Measurements from ENCODE around the gene MAPT.
"Not testable (repeated sequence)": the region's sequence is repeated elsewhere in the genome, so short reads cannot be mapped to it uniquely, and the experiment has no call there.

DNA sequence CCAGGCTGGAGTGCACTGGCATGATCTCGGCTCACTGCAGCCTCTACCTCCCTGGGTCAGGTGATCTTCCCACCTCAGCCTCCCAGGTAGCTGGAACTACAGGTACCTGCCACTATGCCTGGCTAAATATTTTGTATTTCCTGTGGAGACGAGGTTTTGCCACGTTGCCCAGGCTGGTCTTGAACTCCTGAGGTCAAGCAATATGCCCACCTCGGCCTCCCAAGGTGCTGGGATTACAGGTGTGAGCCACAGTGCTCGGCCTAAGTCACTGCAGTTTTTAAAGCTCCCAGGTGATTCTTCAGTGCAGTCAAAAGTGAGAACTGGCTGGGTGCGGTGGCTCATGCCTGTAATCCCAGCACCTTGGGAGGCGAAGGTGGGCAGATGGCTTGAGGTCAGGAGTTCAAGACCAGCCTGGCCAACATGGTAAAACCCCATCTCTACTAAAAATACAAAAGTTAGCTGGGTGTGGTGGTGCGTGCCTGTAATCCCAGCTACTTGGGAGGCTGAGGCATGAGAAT lies 125.1 kb downstream of the MAPT start:
- TF ChIP-seq, protein P1, sequence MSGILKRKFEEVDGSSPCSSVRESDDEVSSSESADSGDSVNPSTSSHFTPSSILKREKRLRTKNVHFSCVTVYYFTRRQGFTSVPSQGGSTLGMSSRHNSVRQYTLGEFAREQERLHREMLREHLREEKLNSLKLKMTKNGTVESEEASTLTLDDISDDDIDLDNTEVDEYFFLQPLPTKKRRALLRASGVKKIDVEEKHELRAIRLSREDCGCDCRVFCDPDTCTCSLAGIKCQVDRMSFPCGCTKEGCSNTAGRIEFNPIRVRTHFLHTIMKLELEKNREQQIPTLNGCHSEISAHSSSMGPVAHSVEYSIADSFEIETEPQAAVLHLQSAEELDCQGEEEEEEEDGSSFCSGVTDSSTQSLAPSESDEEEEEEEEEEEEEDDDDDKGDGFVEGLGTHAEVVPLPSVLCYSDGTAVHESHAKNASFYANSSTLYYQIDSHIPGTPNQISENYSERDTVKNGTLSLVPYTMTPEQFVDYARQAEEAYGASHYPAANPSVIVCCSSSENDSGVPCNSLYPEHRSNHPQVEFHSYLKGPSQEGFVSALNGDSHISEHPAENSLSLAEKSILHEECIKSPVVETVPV (CRISPR knock-in tag; IDR thresholded peaks at IDR 0.05), result not testable (repeated sequence)
- TF ChIP-seq PPARA (CRISPR knock-in tag; IDR thresholded peaks at IDR 0.05; ENCODE audit: borderline replicate concordance); ZNF70 (CRISPR knock-in tag; IDR thresholded peaks at IDR 0.05); PATZ1 (CRISPR knock-in tag; IDR thresholded peaks at IDR 0.05; ENCODE audit: borderline replicate concordance): not testable (repeated sequence)
- TF ChIP-seq, protein P2, sequence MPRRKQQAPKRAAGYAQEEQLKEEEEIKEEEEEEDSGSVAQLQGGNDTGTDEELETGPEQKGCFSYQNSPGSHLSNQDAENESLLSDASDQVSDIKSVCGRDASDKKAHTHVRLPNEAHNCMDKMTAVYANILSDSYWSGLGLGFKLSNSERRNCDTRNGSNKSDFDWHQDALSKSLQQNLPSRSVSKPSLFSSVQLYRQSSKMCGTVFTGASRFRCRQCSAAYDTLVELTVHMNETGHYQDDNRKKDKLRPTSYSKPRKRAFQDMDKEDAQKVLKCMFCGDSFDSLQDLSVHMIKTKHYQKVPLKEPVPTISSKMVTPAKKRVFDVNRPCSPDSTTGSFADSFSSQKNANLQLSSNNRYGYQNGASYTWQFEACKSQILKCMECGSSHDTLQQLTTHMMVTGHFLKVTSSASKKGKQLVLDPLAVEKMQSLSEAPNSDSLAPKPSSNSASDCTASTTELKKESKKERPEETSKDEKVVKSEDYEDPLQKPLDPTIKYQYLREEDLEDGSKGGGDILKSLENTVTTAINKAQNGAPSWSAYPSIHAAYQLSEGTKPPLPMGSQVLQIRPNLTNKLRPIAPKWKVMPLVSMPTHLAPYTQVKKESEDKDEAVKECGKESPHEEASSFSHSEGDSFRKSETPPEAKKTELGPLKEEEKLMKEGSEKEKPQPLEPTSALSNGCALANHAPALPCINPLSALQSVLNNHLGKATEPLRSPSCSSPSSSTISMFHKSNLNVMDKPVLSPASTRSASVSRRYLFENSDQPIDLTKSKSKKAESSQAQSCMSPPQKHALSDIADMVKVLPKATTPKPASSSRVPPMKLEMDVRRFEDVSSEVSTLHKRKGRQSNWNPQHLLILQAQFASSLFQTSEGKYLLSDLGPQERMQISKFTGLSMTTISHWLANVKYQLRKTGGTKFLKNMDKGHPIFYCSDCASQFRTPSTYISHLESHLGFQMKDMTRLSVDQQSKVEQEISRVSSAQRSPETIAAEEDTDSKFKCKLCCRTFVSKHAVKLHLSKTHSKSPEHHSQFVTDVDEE (CRISPR knock-in tag; IDR thresholded peaks at IDR 0.05), result not testable (repeated sequence)

Data from SK-N-SH treated with all-trans-retinoic acid at 6 μM for 48 hours (cell line).